CD1c-positive myeloid dendritic cell (primary cell): Measurements from ENCODE around the gene SCO2.
"Not testable (repeated sequence)": the region's sequence is repeated elsewhere in the genome, so short reads cannot be mapped to it uniquely, and the experiment has no call there.

Experiments used
- DNase-seq: peaks from one replicate; pipeline ENCODE4 v3.0.0-alpha.2; 2016; ENCODE audit errors: extremely low spot score

SCO2 gene

DNA sequence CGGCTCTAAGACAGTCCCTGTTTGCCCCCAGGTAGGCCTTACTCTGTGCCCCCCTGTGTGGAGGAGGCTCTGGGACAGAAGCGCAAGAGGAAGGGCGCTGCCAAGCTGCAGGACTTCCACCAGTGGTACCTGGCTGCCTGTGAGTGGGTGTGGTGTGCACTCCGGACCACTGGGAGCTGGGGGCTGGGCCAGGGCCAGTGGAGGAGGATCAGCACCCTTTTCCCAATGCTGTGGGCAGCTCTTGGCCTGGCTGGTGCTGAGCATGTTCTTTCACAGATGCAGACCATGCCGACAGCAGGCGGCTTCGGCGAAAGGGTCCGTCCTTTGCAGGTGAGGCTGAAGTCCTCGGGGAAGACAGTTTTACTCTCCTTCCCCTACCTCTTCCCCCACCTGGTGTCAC is 3.7 kb downstream of the SCO2 start:
- no peak for DNase-seq

DNA sequence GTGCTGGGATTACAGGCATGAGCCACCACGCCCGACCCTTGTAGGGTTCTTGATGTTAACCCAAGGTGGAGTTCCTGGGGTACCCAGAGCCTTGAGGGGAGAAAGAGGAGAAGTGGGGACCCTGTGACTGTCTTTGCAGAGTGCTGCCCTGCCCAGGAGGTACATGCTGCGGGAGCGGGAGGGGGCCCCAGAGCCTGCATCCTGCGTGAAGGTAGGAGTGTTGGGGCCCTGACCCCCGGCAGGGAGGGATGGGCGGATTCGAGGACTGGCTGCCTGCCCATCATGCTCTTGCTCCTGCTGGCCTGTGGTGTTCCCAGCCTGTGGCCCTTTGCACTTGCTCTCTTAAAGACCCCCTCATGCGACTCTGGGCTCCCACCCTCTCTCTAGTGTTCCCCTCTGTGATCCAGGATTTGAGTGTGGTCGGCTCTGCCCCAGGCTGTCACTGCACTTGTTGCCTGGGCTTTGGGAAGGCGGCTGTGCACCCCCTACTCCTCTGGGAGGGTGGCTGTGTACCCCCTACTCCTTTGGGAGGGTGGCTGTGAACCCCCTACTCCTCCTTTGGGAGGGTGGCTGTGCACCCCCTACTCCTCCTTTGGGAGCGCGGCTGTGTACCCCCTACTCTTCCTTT is 4.5 kb downstream of the SCO2 start:
- no peak for DNase-seq

DNA sequence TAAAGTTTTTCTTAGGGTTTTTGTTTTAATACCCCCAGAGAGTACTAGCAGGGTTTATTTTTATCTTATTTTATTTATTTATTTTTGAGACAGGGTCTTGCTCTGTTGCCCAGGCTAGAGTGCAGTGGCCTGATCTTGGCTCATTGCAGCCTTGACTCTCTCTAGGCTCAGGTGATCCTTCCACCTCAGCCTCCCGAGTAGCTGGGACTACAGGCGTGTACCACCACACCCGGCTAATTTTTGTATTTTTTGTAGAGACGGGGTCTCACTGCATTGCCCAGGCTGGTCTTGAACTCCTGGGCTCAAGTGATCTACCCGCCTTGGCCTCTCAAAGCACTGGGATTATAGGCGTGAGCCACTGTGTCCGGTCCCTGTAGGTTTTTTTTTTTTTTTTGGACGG is 5.2 kb downstream of the SCO2 start:
- DNase-seq = not testable (repeated sequence)

DNA sequence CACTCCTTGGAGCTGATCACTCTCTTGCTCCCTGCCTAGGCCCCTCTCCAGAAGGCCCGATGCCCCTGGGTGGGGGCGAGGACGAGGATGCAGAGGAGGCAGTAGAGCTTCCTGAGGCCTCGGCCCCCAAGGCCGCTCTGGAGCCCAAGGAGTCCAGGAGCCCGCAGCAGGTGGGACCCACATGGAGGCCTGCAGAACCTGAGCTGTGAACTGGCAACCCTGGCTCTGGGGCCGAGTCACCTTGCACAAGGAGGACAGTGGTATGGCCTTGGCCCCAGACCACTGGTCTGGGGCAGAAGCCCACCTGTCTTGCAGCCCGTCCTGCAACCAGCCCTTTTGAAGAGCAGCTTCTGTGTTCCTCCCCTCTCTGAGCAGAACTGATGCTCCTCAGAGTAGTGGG is 6.2 kb downstream of the SCO2 start:
- no peak for DNase-seq

DNA sequence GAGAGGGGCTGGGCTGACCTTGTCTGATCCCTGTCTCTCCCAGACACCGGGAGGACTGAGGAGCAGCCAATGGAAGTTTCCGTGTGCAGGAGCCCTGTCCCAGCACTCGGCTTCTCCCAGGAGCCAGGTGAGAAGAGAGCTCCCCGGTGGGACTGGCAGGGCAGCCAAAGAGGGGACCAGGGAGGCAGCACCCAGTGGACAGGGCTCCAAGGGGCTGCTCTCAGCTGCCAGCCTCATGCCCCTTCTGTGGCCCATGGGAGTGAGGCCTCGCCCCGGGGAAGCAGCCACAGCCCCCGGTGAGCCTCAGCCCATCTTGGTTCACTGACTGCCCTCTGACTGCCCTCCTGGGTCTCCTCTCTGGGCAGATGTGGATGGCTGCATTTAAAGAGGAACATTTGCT is 6.8 kb downstream of the SCO2 start:
- DNase-seq = no peak

DNA sequence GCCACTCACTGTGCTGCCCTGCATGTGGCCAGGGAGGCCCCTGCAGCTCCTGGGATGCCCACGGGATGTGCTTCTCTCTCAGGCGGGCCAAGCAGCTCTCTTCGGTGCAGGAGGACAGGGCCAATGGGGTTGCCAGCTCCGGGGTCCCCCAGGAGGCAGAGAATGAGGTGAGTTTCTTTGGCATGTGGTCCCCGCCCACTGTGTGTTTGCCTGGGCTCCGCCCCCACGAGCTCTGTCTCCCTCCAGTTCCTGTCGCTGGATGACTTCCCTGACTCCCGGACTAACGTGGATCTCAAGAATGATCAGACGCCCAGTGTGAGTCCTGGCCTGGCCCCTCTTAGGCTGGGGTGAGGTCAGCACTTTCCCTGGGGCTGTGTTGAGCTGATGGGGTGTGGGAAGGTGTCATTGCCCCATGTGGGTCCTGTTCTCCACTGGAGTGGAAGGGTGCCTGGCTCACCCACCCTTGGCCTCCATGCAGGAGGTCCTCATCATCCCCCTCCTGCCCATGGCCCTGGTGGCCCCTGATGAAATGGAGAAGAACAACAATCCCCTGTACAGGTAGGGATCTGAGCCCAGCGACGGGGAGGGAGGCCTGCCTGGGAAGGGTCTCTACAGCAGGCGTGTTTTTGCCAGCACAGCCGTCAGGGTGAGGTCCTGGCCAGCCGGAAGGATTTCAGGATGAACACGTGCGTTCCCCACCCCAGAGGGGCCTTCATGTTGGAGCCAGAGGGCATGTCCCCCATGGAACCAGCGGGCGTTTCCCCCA is 7.7 kb downstream of the SCO2 start:
- DNase-seq = no peak

DNA sequence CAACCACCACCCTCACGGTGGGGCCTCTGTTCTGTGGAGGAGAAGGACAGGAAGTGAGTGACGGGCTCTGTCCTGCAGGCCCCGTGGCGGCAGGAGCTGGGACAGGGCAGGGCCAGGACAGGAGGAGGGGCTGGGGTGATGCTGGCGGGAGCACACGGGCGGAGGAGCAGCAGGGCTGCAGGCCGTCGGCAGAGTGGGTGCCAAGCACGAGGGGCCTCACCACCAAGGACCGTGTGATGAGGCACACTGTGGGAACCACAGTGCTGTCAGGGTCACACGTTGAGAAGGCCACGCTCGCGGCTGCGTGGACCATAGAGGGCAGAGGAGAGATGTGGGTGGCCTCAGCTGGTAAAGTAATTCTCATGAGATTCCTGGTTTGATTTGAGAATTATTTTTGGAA is 8.5 kb downstream of the SCO2 start:
- no peak for DNase-seq

DNA sequence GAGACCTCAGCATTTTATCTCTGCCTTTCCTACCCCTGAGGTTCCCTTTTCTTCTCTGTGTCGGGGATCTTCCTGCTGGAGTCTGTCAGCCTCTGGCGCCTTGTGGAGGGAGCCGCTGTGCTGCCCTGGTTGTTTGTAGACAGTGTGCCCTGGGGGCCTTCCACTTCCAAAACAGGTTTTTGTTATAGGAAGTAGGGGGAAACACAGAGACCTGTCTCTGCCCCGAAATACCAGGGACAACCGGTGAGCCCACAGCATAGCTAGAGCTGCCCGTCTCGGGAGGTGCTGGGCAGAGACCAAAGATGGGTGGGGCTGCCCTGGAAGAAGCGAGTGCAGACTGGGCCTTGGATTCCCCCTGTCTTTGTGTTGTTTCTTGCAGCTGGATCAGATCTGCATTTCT is 9.3 kb downstream of the SCO2 start:
- no peak for DNase-seq

- DNase-seq = no peak
These were observed 12.2 kb downstream of the SCO2 start for GRCh38 chr22:50513175-50513574.

DNA sequence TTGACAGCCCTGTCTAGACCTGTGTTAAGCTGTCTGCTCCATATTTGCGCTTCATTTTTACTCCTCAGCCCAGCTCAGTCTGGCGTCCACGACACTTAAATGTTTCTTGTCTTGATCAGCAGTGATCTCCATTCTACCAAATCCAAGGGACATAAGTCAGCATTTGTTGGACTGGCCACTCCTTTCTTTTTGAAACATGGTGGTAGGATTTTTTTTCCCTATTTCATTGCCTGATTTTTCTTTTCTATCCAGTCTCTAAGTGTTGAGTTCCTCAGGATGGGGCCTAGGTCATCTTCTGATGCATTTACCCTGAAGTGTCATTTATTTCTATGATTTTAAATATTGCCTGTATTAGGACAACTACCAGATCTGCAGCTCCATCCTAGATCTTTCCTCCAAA is 16.5 kb downstream of the SCO2 start:
- no peak for DNase-seq

- DNase-seq = peak; percentile 100
These were observed 17.2 kb downstream of the SCO2 start, which contains the start of gene NCAPH2 for GRCh38 chr22:50507991-50508884. TSS of gene NCAPH2 (plus strand) at chr22:50508224. CDS start at chr22:50508338, 114 bp downstream.

DNA sequence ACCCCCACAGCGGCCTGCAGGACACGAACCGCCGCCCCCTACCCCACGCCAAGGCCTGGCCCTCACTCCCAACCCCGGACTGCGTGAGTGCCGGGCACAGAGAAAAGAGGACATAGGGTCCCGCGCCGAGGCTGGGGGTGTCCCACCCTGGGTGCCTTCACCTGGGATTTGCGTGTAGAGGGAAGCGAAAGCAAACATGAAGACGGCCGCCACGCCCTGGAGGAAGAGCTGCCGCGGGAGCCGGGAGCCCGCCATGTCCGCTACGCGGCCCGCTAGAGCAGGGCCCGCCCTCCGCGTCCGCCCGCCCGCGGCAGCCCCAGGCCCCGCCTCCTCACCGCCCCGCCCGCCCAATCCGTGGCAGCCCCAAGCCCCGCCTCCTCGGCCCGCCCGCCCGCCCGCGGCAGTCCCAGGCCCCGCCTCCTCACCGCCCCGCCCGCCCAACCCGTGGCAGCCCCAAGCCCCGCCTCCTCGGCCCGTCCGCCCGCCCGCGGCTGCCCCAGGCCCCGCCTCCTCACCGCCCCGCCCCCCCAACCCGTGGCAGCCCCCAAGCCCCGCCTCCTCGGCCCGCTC is 17.9 kb downstream of the SCO2 start, which contains the start of gene LMF2:
Gene LMF2, minus strand, starts transcription at position 282 of the 570 bp plus-strand sequence. Its CDS starts 27 bp downstream, at position 255.
- no peak for DNase-seq

- no peak for DNase-seq
These were observed 18.6 kb downstream of the SCO2 start for GRCh38 chr22:50506611-50507420.

- no peak for DNase-seq
These were observed 19.4 kb downstream of the SCO2 start for GRCh38 chr22:50505776-50506610.

DNA sequence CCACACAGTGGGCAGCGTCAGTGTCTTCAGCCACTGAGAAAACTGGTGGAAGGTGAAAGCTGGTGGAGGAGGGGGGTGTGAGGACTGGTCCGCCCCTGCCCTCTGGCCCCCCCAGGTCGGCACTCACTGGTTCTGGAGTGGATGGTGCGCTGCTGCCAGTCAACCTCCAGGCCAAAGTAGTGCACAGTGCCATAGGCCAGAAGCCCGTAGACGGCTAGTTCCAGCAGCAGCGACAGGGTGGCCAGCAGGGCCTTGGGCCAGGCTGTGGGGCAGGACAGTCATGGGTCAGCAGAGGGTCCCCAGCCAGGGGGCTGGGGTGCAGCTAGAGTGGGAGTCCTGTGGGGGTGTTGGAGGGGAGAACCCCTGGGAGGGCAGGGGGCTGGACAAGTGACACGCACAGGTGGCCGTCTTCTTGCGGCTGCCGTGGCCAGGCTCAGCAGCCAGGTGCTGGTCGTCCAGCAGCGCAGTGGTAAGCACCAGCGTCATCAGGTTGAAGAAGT is 20.1 kb downstream of the SCO2 start:
- DNase-seq = no peak

DNA sequence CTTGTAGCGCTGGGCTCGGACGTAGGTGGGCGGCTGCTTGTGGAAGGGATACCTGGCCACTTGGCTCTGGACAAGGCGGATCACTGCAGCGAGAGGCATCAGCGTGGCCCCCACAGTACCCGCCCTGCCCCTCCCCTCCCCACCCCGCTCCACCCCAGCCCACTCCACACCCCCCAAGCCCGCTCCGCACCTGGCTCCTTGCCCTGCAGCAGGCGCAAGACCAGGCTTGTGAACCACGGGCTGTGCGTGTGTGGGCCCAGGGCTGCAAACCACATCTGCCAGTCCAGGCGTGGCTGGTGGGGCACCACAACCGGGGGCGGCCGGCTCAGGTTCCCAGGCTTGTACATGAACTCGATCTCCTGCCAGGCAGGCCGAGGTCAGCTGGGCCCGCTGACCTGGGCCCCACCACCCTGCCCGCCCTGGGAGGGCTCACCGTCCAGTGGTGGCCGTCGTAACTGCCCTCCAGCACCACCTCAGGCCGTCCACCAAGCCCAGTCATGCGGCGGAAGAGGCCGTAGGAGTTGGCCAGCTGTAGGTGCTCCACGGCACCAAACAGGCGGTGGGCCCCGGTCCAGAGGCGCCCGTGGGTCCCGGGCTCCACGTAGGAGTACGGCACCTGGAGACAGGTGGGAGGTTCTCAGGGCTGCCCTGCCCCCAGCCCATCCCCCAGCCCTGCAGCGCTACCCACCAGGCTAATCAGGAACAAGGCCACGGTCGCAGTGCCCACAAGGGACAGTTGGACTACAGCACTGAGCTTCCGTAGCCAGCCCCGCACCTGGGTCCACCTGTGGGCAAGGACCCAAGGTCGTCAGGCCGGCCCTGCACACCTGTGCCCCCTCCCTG is 20.8 kb downstream of the SCO2 start:
- DNase-seq = no peak

GRCh38 chr22:50503475-50504145 is 21.8 kb downstream of the SCO2 start:
- no peak for DNase-seq

DNA sequence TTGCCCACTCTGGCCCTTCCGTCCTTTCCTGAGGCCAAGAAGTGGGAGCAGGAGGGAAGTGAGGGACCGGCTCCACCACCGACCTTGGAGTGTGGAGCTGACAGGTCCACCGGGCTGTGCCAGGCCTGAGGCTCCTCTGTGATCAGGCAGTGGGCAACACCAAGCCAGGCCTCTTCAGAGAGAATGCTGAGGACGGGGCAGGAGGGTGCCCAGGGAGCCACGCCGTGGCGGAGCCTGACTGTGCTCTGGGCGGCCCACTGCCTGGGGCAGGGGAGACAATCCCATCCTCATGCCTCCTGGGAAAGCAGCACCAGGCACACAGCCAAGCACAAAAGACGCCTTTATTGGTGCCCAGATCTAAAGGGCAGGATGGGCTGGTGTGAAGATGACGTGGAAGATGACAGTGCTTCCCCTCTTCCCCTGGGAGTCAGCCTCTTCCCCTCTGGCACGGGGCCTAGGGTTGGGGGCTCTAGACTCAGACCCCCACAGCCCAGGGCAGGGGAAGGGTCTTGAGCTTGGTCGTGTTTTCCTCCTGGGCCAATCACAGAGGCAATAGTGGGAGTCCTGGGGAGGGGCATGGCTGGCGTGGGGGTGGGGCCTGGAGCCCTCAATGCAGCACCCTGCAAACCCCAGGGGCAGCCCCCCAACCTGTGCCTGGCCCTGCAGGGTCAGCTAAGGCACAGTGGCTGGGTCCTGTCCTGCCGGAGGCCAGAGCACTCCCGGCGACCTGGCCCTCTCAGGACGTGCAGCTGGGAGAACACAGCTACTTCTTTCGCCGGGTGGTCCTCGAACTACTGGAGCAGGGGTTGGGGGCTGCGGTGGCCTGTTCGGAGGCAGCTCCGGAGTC is 22.5 kb downstream of the SCO2 start:
- no peak for DNase-seq
